Fibroblast of lung (primary cell): ENCODE measurements around the gene SELENOI. TPM values are rescaled to one million over a fixed set of nuclear protein-coding genes. Genes with fewer than 3 reads are reported as not detected.

ENCODE experiments used
- DNase-seq, 2 donors: peaks; one replicate each; pipeline versions ENCODE4 v3.0.0 to v3.0.0-alpha.2; 2010; ENCODE audit warnings: low read depth in 2 of 2
- H2AFZ ChIP-seq: 2 replicates; pipeline ENCODE4 v1.5.1; 2012; ENCODE audit warnings: low read length, control low read depth, inconsistent platforms
- H3K27ac ChIP-seq: 2 replicates; pipeline ENCODE4 v1.5.1; 2011; ENCODE audit warnings: low read length, control low read depth; ENCODE audit not compliant: insufficient read depth
- H3K27me3 ChIP-seq: 2 replicates; pipeline ENCODE4 v1.5.1; 2011; ENCODE audit warnings: mild to moderate bottlenecking, low read length; ENCODE audit not compliant: control insufficient read depth, insufficient read depth
- H3K36me3 ChIP-seq: 2 replicates; pipeline ENCODE4 v1.5.1; 2011; ENCODE audit warnings: low read length; ENCODE audit not compliant: control insufficient read depth, insufficient read depth
- H3K4me1 ChIP-seq: 2 replicates; pipeline ENCODE4 v1.5.1; 2011; ENCODE audit warnings: low read length; ENCODE audit not compliant: control insufficient read depth, insufficient read depth; ENCODE audit errors: extremely low read depth
- H3K4me2 ChIP-seq: 2 replicates; pipeline ENCODE4 v1.5.1; 2011; ENCODE audit warnings: low read length, control low read depth; ENCODE audit not compliant: insufficient read depth; ENCODE audit errors: extremely low read depth
- H3K4me3 ChIP-seq, 4 experiments: fragments of 200-600 bp in 1 of 4; sonication (generic) in 1 of 4; replicated peaks in 1 of 4; 2 replicates each; pipeline ENCODE4 v1.5.1; 2011 to 2016; ENCODE audit warnings: low read length in 4 of 4, low read depth in 3 of 4, mild to moderate bottlenecking in 3 of 4, control low read depth in 2 of 4, inconsistent platforms in 1 of 4, mixed read lengths in 1 of 4; ENCODE audit not compliant: insufficient read depth in 1 of 4; ENCODE audit errors: control extremely low read depth in 1 of 4
- H3K79me2 ChIP-seq: 2 replicates; pipeline ENCODE4 v1.5.1; 2012; ENCODE audit warnings: mild to moderate bottlenecking, low read length, inconsistent platforms; ENCODE audit not compliant: control insufficient read depth, insufficient read depth
- H3K9ac ChIP-seq: 2 replicates; pipeline ENCODE4 v1.5.1; 2011; ENCODE audit warnings: mild to moderate bottlenecking, low read length, control low read depth; ENCODE audit not compliant: insufficient read depth
- H3K9me3 ChIP-seq: 2 replicates; pipeline ENCODE4 v1.5.1; 2012; ENCODE audit warnings: low read depth, low read length; ENCODE audit not compliant: control insufficient read depth, insufficient read depth
- H4K20me1 ChIP-seq: 2 replicates; pipeline ENCODE4 v1.5.1; 2011; ENCODE audit warnings: low read length; ENCODE audit not compliant: control insufficient read depth, insufficient read depth; ENCODE audit errors: extremely low read depth
- EZH2 ChIP-seq: IDR thresholded peaks from 2 replicates; pipeline ENCODE4 v1.5.1; 2012; ENCODE audit warnings: low read length, control low read depth, mild to moderate bottlenecking; ENCODE audit errors: missing control alignments
- polyA plus RNA-seq, 2 donors: library from polyadenylated mRNA; depleted of rRNA in 1 of 2; stranded (reverse) in 1 of 2; unstranded in 1 of 2; fragments of >200 nt; gene quantifications; 2 replicates each; pipeline ENCODE4 v1.2.1, GENCODE V29; 2011 to 2012; ENCODE audit warnings: missing spikeins in 1 of 2
- total RNA-seq: library from RNA; depleted of rRNA; stranded (reverse); fragments of >200 nt; gene quantifications from 2 replicates; pipeline ENCODE4 v1.2.1, GENCODE V29; 2014
- TF ChIP-seq, protein P1 (sequence below), 2 donors: IDR thresholded peaks in 1 of 2; conservative IDR thresholded peaks in 1 of 2; 1 replicate in 1 of 2; 2 replicates in 1 of 2; pipeline ENCODE4 v1.5.1; 2011 to 2012; ENCODE audit warnings: low read length in 2 of 2, control low read depth in 1 of 2, inconsistent platforms in 1 of 2, low read depth in 1 of 2, mild to moderate bottlenecking in 1 of 2

Gene SELENOI
- total and polyA plus RNA-seq, 2 donors (not counting 1 experiment from before 2014, with no cell fraction given): 11.9 to 18.8 TPM

DNA sequence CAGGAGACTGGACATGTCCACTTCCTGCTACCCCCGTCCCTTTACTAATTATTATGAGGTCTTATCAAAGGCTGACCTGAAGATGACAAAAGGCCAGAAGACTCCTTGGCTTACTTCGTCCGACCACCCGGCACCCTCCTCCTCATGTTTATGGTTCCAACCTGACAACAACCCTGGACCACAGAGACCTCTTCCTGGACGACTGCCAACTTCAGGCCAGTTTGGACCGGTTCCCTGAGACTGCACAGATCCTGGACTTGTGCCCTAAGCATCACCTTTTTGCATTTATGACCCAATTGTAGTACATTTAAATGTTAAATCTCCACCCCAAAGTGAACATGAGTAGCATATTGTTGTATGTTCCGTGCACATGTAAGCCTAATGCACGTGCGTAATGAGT, 61.6 kb downstream of the SELENOI start:
- H3K27me3 ChIP-seq: peaks cover 5% of the 10 kb centered on the region
- no peak overlapping the region for H3K4me2 ChIP-seq
- H2AFZ ChIP-seq: no peak overlapping the region
- H3K4me3 ChIP-seq: no peak overlapping the region
- no peaks in the 10 kb centered on the region for H3K79me2 ChIP-seq
- H3K36me3 ChIP-seq: no peaks in the 10 kb centered on the region
- H4K20me1 ChIP-seq: no peaks in the 10 kb centered on the region
- H3K4me1 ChIP-seq: no peaks in the 10 kb centered on the region
- TF ChIP-seq, protein P1, sequence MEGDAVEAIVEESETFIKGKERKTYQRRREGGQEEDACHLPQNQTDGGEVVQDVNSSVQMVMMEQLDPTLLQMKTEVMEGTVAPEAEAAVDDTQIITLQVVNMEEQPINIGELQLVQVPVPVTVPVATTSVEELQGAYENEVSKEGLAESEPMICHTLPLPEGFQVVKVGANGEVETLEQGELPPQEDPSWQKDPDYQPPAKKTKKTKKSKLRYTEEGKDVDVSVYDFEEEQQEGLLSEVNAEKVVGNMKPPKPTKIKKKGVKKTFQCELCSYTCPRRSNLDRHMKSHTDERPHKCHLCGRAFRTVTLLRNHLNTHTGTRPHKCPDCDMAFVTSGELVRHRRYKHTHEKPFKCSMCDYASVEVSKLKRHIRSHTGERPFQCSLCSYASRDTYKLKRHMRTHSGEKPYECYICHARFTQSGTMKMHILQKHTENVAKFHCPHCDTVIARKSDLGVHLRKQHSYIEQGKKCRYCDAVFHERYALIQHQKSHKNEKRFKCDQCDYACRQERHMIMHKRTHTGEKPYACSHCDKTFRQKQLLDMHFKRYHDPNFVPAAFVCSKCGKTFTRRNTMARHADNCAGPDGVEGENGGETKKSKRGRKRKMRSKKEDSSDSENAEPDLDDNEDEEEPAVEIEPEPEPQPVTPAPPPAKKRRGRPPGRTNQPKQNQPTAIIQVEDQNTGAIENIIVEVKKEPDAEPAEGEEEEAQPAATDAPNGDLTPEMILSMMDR (conservative IDR thresholded peaks at IDR 0.05 in 1 of 2, IDR thresholded peaks at IDR 0.05 in 1 of 2; ENCODE audit: low read depth in 1 of 2, low read length in 2 of 2): no peak
- TF ChIP-seq EZH2: no peak
- no peak overlapping the region for H3K27ac ChIP-seq
- H3K9ac ChIP-seq: no peak overlapping the region
- no peaks in the 10 kb centered on the region for H3K9me3 ChIP-seq
- no peak for DNase-seq

DNA sequence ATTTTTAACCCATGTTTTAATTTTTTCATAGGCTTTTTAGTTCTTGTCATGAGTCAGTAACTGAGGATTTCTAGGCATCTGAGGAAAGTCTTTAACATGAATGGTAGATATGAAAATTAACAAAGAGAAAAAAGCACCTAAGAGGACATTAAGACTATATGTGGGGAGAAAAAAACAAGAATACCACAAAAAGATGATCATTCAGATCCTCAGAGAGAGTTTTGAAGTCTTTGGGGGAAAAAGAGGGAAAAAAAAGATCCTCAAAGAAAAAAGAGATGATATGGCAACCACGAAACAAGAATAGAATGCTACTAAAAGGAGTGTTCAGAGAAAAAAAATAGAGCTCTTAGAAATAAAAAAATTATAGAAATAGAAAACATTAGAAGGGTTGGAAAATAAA, 63.8 kb downstream of the SELENOI start:
- H3K79me2 ChIP-seq: no peaks in the 10 kb centered on the region

DNA sequence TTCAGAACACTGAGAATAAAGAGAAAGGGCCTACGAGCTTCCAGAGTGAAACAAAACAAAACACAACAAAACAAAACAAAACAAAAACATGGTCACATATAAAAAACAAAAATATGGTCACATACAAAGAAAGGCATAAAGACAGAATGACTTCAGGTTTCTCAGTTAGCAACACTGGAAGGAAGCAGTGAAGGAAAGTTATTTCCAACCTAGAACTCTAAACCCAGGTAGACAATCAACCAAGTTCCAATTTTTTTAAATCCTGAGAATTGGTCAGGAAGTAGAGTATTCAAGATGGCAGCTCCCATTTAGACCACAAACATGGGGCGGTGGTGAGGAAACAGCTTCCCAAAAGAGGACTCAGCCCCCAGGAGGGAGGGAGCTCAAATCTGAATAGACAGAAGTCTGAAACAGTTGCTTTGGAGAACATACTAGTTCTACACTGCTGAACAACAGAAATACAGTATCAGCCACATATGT, 64.9 kb downstream of the SELENOI start:
- no peak overlapping the region for H3K4me3 ChIP-seq
- peaks cover 5% of the 10 kb centered on the region for H3K27me3 ChIP-seq
- no peak overlapping the region for H2AFZ ChIP-seq
- no peaks in the 10 kb centered on the region for H4K20me1 ChIP-seq
- H3K9ac ChIP-seq: no peak overlapping the region
- TF ChIP-seq, protein P1 (conservative IDR thresholded peaks at IDR 0.05 in 1 of 2, IDR thresholded peaks at IDR 0.05 in 1 of 2; ENCODE audit: low read depth in 1 of 2, low read length in 2 of 2): no peak
- TF ChIP-seq EZH2: no peak
- H3K36me3 ChIP-seq: no peaks in the 10 kb centered on the region
- H3K27ac ChIP-seq: no peak overlapping the region
- DNase-seq: no peak
- no peaks in the 10 kb centered on the region for H3K9me3 ChIP-seq
- H3K4me1 ChIP-seq: no peaks in the 10 kb centered on the region
- no peaks in the 10 kb centered on the region for H3K79me2 ChIP-seq
- no peak overlapping the region for H3K4me2 ChIP-seq

More for the DNA sequence above, 63.8 kb downstream of the SELENOI start:
- Histone ChIP-seq H3K9ac (no peak overlapping the region), H2AFZ (no peak overlapping the region), H3K4me1 (no peaks in the 10 kb centered on the region), H3K9me3 (no peaks in the 10 kb centered on the region), H3K36me3 (no peaks in the 10 kb centered on the region), H3K4me2 (no peak overlapping the region), H3K27ac (no peak overlapping the region), H3K4me3 (no peak overlapping the region), H4K20me1 (no peaks in the 10 kb centered on the region), H3K27me3 (peaks cover 5% of the 10 kb centered on the region)
- TF ChIP-seq, protein P1 (conservative IDR thresholded peaks at IDR 0.05 in 1 of 2, IDR thresholded peaks at IDR 0.05 in 1 of 2; ENCODE audit: low read depth in 1 of 2, low read length in 2 of 2): no peak
- TF ChIP-seq EZH2: no peak
- DNase-seq: no peak
